K562 (cell line): Measurements from ENCODE around the gene AFG1L.

ENCODE experiments used
- CBX3 ChIP-seq, 2 experiments: IDR thresholded peaks; 1 replicate in 1 of 2; 2 replicates in 1 of 2; pipeline ENCODE4 v1.6.1; 2012; ENCODE audit warnings: inconsistent platforms in 2 of 2, low read length in 2 of 2, borderline replicate concordance in 1 of 2, control low read depth in 1 of 2
- HCFC1 ChIP-seq: IDR thresholded peaks from 2 replicates; pipeline ENCODE4 v1.6.1; 2012; ENCODE audit warnings: low read depth, low read length, improper control_type of control experiment
- NR2F6 ChIP-seq: fragments of 450-650 bp; formaldehyde crosslinking; IDR thresholded peaks from 2 replicates; pipeline ENCODE4 v1.4.0; 2020; ENCODE audit warnings: mild to moderate bottlenecking
- SMC3 ChIP-seq: conservative IDR thresholded peaks from 2 replicates; pipeline ENCODE4 v1.6.1; 2011; ENCODE audit warnings: low read depth, low read length, improper control_type of control experiment; ENCODE audit not compliant: insufficient read depth
- SPI1 ChIP-seq: IDR thresholded peaks from 2 replicates; pipeline ENCODE4 v1.6.1; 2011; ENCODE audit warnings: low read depth, low read length, control low read depth, borderline replicate concordance
- TEAD4 ChIP-seq, 2 experiments: sonication (generic) in 1 of 2; formaldehyde crosslinking in 1 of 2; IDR thresholded peaks; 2 replicates each; pipeline versions ENCODE4 v1.6.1 to v1.8.0; 2012 to 2022; ENCODE audit warnings: borderline replicate concordance in 1 of 2, inconsistent platforms in 1 of 2, low read length in 1 of 2, mild to moderate bottlenecking in 1 of 2, missing genetic modification reagents in 1 of 2
- ZC3H8 ChIP-seq: fragments of 450-650 bp; IDR thresholded peaks from 2 replicates; pipeline ENCODE4 v1.6.1; 2017
- ZFP91 ChIP-seq: sonication (generic); formaldehyde crosslinking; IDR thresholded peaks from 2 replicates; pipeline ENCODE4 v1.8.0; 2022; ENCODE audit warnings: mild to moderate bottlenecking, missing genetic modification reagents

GRCh38 chr6:108406943-108407342 is 112.1 kb downstream of the AFG1L start:
- TF ChIP-seq NR2F6 (CRISPR knock-in tag) (no peak), CBX3 (IDR thresholded peaks at IDR 0.05; ENCODE audit: borderline replicate concordance in 1 of 2, low read length in 2 of 2) (no peak), HCFC1 (no peak), TEAD4 (IDR thresholded peaks at IDR 0.05; ENCODE audit: low read length) (no peak), TEAD4 (CRISPR knock-in tag; IDR thresholded peaks at IDR 0.05; ENCODE audit: borderline replicate concordance) (no peak), ZC3H8 (no peak), SMC3 (no peak), ZFP91 (CRISPR knock-in tag) (no peak), SPI1 (no peak)
